HCT116 (cell line): ENCODE data around the gene RUNX2. TPM values are rescaled to one million over a fixed set of nuclear protein-coding genes. Genes with fewer than 3 reads are reported as not detected.

Source experiments
- ATAC-seq: fragments of 200-7000 bp; cut with Tn5 transposase; 2 replicates; pipeline ENCODE4 v1.9.1; 2020; ENCODE audit warnings: mild to moderate bottlenecking, moderate library complexity
- BruUV-seq: library from RNA; stranded (reverse); fragments of 400-500 nt; replicated peaks from 2 replicates; lab custom pipeline; 2021; lab: Mats Ljungman, UMichigan
- CTCF ChIA-PET: fragments of 300-600 bp; sonication (Branson Sonifier 250); formaldehyde crosslinking; loops from one replicate; lab custom pipeline; 2021; ENCODE audit warnings: antibody characterized with exemption; lab: Charles Lee
- POLR2A ChIA-PET: fragments of 300-600, 350-600 bp; sonication (Branson Sonifier 250); formaldehyde crosslinking; loops from one replicate; lab custom pipeline; 2021; ENCODE audit warnings: antibody characterized with exemption; lab: Charles Lee
- RAD21 ChIA-PET, 2 experiments: fragments of 300-600 bp; sonication (Branson Sonifier 250); formaldehyde crosslinking; loops; one replicate each; lab custom pipeline; 2023; ENCODE audit warnings: low total read pairs in 2 of 2; ENCODE audit not compliant: uncharacterized antibody in 2 of 2, unreplicated experiment in 2 of 2, low non-redundant PET in 1 of 2; lab: Charles Lee
- DNase-seq: peaks from one replicate; pipeline ENCODE4 v3.0.0-alpha.2; 2010; ENCODE audit warnings: low read depth, low spot score
- H2AFZ ChIP-seq: fragments of 200-600 bp; shearing (Covaris generic), sonication (generic); 2 replicates; pipeline ENCODE4 v1.6.1; 2017; ENCODE audit warnings: low read depth, mixed run types, mixed read lengths, antibody characterized with exemption, low read length; ENCODE audit not compliant: poor library complexity, severe bottlenecking
- H3K27ac ChIP-seq: 2 replicates; pipeline ENCODE4 v1.5.1; 2012; ENCODE audit warnings: low read depth, low read length
- H3K27me3 ChIP-seq: fragments of 200-600 bp; sonication (generic); 2 replicates; pipeline ENCODE4 v1.6.1; 2016; ENCODE audit warnings: mixed run types, low read length, mixed read lengths; ENCODE audit not compliant: insufficient read depth
- H3K36me3 ChIP-seq, 2 experiments: fragments of 200-500 bp in 1 of 2; fragments of 200-600 bp in 1 of 2; sonication (Bioruptor generic) in 1 of 2; sonication (generic) in 1 of 2; 2 replicates each; pipeline versions ENCODE4 v1.5.1 to v1.6.1; 2014 to 2016; ENCODE audit warnings: low read length in 2 of 2, inconsistent platforms in 1 of 2, mixed read lengths in 1 of 2, mixed run types in 1 of 2; ENCODE audit not compliant: insufficient read depth in 2 of 2, control insufficient read depth in 1 of 2
- H3K4me1 ChIP-seq, 2 experiments: fragments of 200-600 bp in 1 of 2; sonication (generic) in 1 of 2; 2 replicates each; pipeline versions ENCODE4 v1.5.1 to v1.6.1; 2012 to 2017; ENCODE audit warnings: low read length in 2 of 2, inconsistent platforms in 1 of 2, mild to moderate bottlenecking in 1 of 2, mixed read lengths in 1 of 2, mixed run types in 1 of 2, moderate library complexity in 1 of 2; ENCODE audit not compliant: insufficient read depth in 2 of 2, control insufficient read depth in 1 of 2
- H3K4me2 ChIP-seq: fragments of 200-600 bp; sonication (generic); 2 replicates; pipeline ENCODE4 v1.6.1; 2017; ENCODE audit warnings: mixed run types, low read length, mixed read lengths
- H3K4me3 ChIP-seq, 2 experiments: fragments of 200-600 bp in 1 of 2; sonication (generic) in 1 of 2; replicated peaks in 1 of 2; 2 replicates each; pipeline ENCODE4 v1.5.1; 2011 to 2016; ENCODE audit warnings: low read length in 2 of 2, control low read depth in 1 of 2, low read depth in 1 of 2, mild to moderate bottlenecking in 1 of 2, mixed read lengths in 1 of 2, mixed run types in 1 of 2
- H3K79me2 ChIP-seq: fragments of 200-600 bp; sonication (generic); 2 replicates; pipeline ENCODE4 v1.6.1; 2017; ENCODE audit warnings: mild to moderate bottlenecking, mixed run types, low read length, moderate library complexity, mixed read lengths; ENCODE audit not compliant: insufficient read depth
- H3K9ac ChIP-seq: fragments of 200-600 bp; sonication (generic); 2 replicates; pipeline ENCODE4 v1.6.1; 2016; ENCODE audit warnings: low read length, mixed read lengths
- H3K9me2 ChIP-seq: fragments of 200-600 bp; sonication (generic), shearing (Covaris generic); 2 replicates; pipeline ENCODE4 v1.6.1; 2017; ENCODE audit warnings: mixed run types, mild to moderate bottlenecking, moderate library complexity; ENCODE audit not compliant: insufficient read depth
- H3K9me3 ChIP-seq, 2 experiments: fragments of 200-500 bp in 1 of 2; fragments of 200-600 bp in 1 of 2; sonication (Bioruptor generic) in 1 of 2; sonication (generic) in 1 of 2; 2 replicates each; pipeline ENCODE4 v1.6.1; 2014 to 2017; ENCODE audit warnings: low read length in 2 of 2, mixed read lengths in 2 of 2, inconsistent platforms in 1 of 2, low read depth in 1 of 2, mild to moderate bottlenecking in 1 of 2, mixed run types in 1 of 2, moderate library complexity in 1 of 2; ENCODE audit not compliant: control insufficient read depth in 1 of 2, insufficient read depth in 1 of 2
- H4K20me1 ChIP-seq: fragments of 200-600 bp; sonication (generic), shearing (Covaris generic); 2 replicates; pipeline ENCODE4 v1.6.1; 2017; ENCODE audit warnings: mixed run types, mild to moderate bottlenecking, moderate library complexity; ENCODE audit not compliant: insufficient read depth
- CBX3 ChIP-seq: IDR thresholded peaks from 2 replicates; pipeline ENCODE4 v1.6.1; 2012; ENCODE audit warnings: low read depth
- CEBPB ChIP-seq: IDR thresholded peaks from 2 replicates; pipeline ENCODE4 v1.6.1; 2012; ENCODE audit warnings: low read depth
- EZH2phosphoT487 ChIP-seq: fragments of 200-600 bp; IDR thresholded peaks from 2 replicates; pipeline ENCODE4 v1.6.1; 2018; ENCODE audit warnings: antibody characterized with exemption, borderline replicate concordance
- FOSL1 ChIP-seq: IDR thresholded peaks from 2 replicates; pipeline ENCODE4 v1.6.1; 2012; ENCODE audit warnings: low read depth
- JUND ChIP-seq: IDR thresholded peaks from 2 replicates; pipeline ENCODE4 v1.6.1; 2012
- POLR2A ChIP-seq: IDR thresholded peaks from 2 replicates; pipeline ENCODE4 v1.7.0; 2011; ENCODE audit warnings: borderline replicate concordance; ENCODE audit not compliant: insufficient read depth, insufficient read length; ENCODE audit errors: extremely low read depth
- POLR2AphosphoS5 ChIP-seq: IDR thresholded peaks from 2 replicates; pipeline ENCODE4 v1.6.1; 2011; ENCODE audit warnings: mild to moderate bottlenecking, low read depth, low read length, moderate library complexity
- RAD21 ChIP-seq: IDR thresholded peaks from 2 replicates; pipeline ENCODE4 v1.6.1; 2012; ENCODE audit warnings: low read depth, mild to moderate bottlenecking
- REST ChIP-seq: IDR thresholded peaks from 2 replicates; pipeline ENCODE4 v1.6.1; 2012; ENCODE audit warnings: low read depth
- SIN3A ChIP-seq: IDR thresholded peaks from 2 replicates; pipeline ENCODE4 v1.6.1; 2012; ENCODE audit warnings: low read depth
- SP1 ChIP-seq: IDR thresholded peaks from 2 replicates; pipeline ENCODE4 v1.6.1; 2012; ENCODE audit warnings: low read depth
- SRF ChIP-seq: IDR thresholded peaks from 2 replicates; pipeline ENCODE4 v1.6.1; 2012; ENCODE audit warnings: low read depth
- YY1 ChIP-seq: IDR thresholded peaks from 2 replicates; pipeline ENCODE4 v1.6.1; 2011; ENCODE audit warnings: low read length, low read depth, moderate library complexity, mild to moderate bottlenecking; ENCODE audit not compliant: insufficient replicate concordance; ENCODE audit errors: extremely low read depth
- ZFX ChIP-seq: fragments of 450-650 bp; IDR thresholded peaks from 2 replicates; pipeline ENCODE4 v1.6.1; 2017
- ZNF274 ChIP-seq: fragments of 200-500 bp; sonication (Bioruptor generic); IDR thresholded peaks from 2 replicates; pipeline ENCODE4 v1.6.1; 2014; ENCODE audit warnings: mild to moderate bottlenecking, low read depth, low read length, inconsistent platforms
- intact Hi-C: fragments of 100-400 bp; cut with micrococcal nuclease; formaldehyde crosslinking; loops from 2 replicates; pipeline ENCODE4 v1.10.0; 2022
- total RNA-seq: library from RNA; stranded (reverse); gene quantifications from one replicate; pipeline ENCODE4 v1.2.1, GENCODE V29; 2021; ENCODE audit not compliant: unreplicated experiment
- TF ChIP-seq, protein P1 (sequence below): IDR thresholded peaks from 2 replicates; pipeline ENCODE4 v1.6.1; 2012
- TF ChIP-seq, protein P2 (sequence below), 3 experiments: fragments of 200-600 bp in 1 of 3; sonication (generic) in 1 of 3; IDR thresholded peaks in 2 of 3; conservative IDR thresholded peaks in 1 of 3; 2 replicates each; pipeline ENCODE4 v1.5.1; 2012 to 2017; ENCODE audit warnings: low read depth in 2 of 3, low read length in 2 of 3, antibody characterized with exemption in 1 of 3, borderline replicate concordance in 1 of 3, control low read depth in 1 of 3, mild to moderate bottlenecking in 1 of 3, mixed read lengths in 1 of 3, mixed run types in 1 of 3, moderate library complexity in 1 of 3; ENCODE audit not compliant: insufficient read depth in 1 of 3
- TF ChIP-seq, protein P3 (sequence below): IDR thresholded peaks from 2 replicates; pipeline ENCODE4 v1.6.1; 2012

Gene RUNX2
- total RNA-seq, 1 experiment from 2014 or later, result 1.1 TPM

DNA sequence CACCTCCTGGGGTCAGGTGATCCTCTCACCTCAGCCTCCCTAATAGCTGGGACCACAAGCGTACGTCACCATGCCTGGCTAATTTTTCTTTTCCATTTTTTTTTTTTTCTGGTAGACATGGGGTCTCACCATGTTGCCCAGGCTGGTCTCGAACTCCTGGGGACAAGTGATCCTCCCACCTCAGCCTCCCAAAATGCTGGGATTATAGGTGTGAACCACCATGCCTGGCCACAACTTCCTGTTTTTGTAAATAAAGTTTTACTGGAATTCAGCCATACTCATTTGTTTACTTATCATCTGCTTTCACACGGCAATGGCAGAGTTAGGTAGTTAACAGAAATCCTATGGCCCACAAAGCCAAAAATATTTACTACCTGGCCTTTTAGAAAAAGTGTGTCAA, 7.8 kb upstream of the RUNX2 start:
- ATAC-seq, result no peak

More for the DNA sequence above, 7.8 kb upstream of the RUNX2 start:
- H3K4me2 ChIP-seq, result no peak overlapping the region
- H3K4me3 ChIP-seq, result no peak overlapping the region
- no peaks in the 10 kb centered on the region for H3K79me2 ChIP-seq
- DNase-seq, result no peak
- TF ChIP-seq, protein P1, sequence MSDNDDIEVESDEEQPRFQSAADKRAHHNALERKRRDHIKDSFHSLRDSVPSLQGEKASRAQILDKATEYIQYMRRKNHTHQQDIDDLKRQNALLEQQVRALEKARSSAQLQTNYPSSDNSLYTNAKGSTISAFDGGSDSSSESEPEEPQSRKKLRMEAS, result no peak
- TF ChIP-seq, protein P2, sequence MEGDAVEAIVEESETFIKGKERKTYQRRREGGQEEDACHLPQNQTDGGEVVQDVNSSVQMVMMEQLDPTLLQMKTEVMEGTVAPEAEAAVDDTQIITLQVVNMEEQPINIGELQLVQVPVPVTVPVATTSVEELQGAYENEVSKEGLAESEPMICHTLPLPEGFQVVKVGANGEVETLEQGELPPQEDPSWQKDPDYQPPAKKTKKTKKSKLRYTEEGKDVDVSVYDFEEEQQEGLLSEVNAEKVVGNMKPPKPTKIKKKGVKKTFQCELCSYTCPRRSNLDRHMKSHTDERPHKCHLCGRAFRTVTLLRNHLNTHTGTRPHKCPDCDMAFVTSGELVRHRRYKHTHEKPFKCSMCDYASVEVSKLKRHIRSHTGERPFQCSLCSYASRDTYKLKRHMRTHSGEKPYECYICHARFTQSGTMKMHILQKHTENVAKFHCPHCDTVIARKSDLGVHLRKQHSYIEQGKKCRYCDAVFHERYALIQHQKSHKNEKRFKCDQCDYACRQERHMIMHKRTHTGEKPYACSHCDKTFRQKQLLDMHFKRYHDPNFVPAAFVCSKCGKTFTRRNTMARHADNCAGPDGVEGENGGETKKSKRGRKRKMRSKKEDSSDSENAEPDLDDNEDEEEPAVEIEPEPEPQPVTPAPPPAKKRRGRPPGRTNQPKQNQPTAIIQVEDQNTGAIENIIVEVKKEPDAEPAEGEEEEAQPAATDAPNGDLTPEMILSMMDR (IDR thresholded peaks at IDR 0.05 in 2 of 3, conservative IDR thresholded peaks at IDR 0.05 in 1 of 3; ENCODE audit: borderline replicate concordance in 1 of 3, insufficient read depth in 1 of 3, low read depth in 2 of 3, low read length in 2 of 3), result no peak
- TF ChIP-seq, protein P3, sequence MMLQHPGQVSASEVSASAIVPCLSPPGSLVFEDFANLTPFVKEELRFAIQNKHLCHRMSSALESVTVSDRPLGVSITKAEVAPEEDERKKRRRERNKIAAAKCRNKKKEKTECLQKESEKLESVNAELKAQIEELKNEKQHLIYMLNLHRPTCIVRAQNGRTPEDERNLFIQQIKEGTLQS, result no peak
- TF ChIP-seq SIN3A (no peak), RAD21 (no peak), POLR2AphosphoS5 (no peak), FOSL1 (no peak), ZFX (no peak), CBX3 (no peak), POLR2A (no peak), SP1 (no peak), YY1 (no peak), EZH2phosphoT487 (no peak), ZNF274 (no peak), CEBPB (no peak), REST (no peak), SRF (no peak), JUND (no peak)
- ChIA-PET POLR2A (no interaction called here), CTCF (interaction anchor here (1.4 kb wide), 1 partner anchor 395 kb away, joined by 3 read pairs; no protein-coding TSS in a partner anchor), RAD21 (no interaction called here)
- no peaks in the 10 kb centered on the region for H3K9me3 ChIP-seq
- no peaks in the 10 kb centered on the region for H3K36me3 ChIP-seq
- H2AFZ ChIP-seq, result no peak overlapping the region
- H3K27me3 ChIP-seq, result no peaks in the 10 kb centered on the region
- intact Hi-C loops, result no loop called here
- H3K27ac ChIP-seq, result no peak overlapping the region
- no peaks in the 10 kb centered on the region for H3K4me1 ChIP-seq
- H3K9ac ChIP-seq, result no peak overlapping the region
- BruUV-seq, result no TSS peak
- no peaks in the 10 kb centered on the region for H3K9me2 ChIP-seq
- H4K20me1 ChIP-seq, result no peaks in the 10 kb centered on the region
